Transverse colon (tissue), 4 donors: ENCODE measurements around the gene TRAPPC10. TPM values are rescaled to one million over a fixed set of nuclear protein-coding genes. Genes with fewer than 3 reads are reported as not detected.
"Not testable (repeated sequence)": the region's sequence is repeated elsewhere in the genome, so short reads cannot be mapped to it uniquely, and the experiment has no call there.

Source experiments
- DNase-seq: peaks from one replicate; pipeline ENCODE4 v3.0.0-alpha.2; 2019
- H3K27ac ChIP-seq, 4 donors: fragments of 200-600 bp; sonication (generic); 2 replicates each; pipeline ENCODE4 v1.5.1; 2016 to 2018; ENCODE audit warnings: inconsistent platforms in 4 of 4
- H3K27me3 ChIP-seq: fragments of 200-600 bp; sonication (generic); 2 replicates; pipeline ENCODE4 v1.5.1; 2017; ENCODE audit warnings: inconsistent platforms
- H3K36me3 ChIP-seq, 4 donors: fragments of 200-600 bp; sonication (generic); 2 replicates each; pipeline ENCODE4 v1.5.1; 2017 to 2019; ENCODE audit warnings: inconsistent platforms in 4 of 4
- H3K4me1 ChIP-seq, 4 donors: fragments of 200-600 bp; sonication (generic); 2 replicates each; pipeline ENCODE4 v1.5.1; 2017 to 2020; ENCODE audit warnings: inconsistent platforms in 4 of 4
- H3K4me3 ChIP-seq, 4 donors: fragments of 200-600 bp; sonication (generic); 1 replicate in 1 of 4; 2 replicates in 3 of 4; pipeline versions ENCODE4 v1.5.1 to v1.6.1; 2017 to 2019; ENCODE audit warnings: inconsistent platforms in 4 of 4
- H3K9me3 ChIP-seq, 2 donors: fragments of 200-600 bp; sonication (generic); 2 replicates each; pipeline ENCODE4 v1.5.1; 2017 to 2019; ENCODE audit warnings: inconsistent platforms in 2 of 2
- CTCF ChIP-seq, 5 experiments: fragments of 200-600 bp in 3 of 5; fragments of 450-650 bp in 2 of 5; sonication (generic) in 3 of 5; IDR thresholded peaks; 1 replicate in 2 of 5; 2 replicates in 3 of 5; pipeline ENCODE4 v1.5.1; 2016 to 2017; ENCODE audit warnings: antibody characterized with exemption in 5 of 5, inconsistent platforms in 3 of 5, mild to moderate bottlenecking in 2 of 5, moderate library complexity in 1 of 5
- EP300 ChIP-seq: sonication (generic); formaldehyde crosslinking; IDR thresholded peaks from one replicate; pipeline ENCODE4 v1.6.1; 2017; ENCODE audit warnings: antibody characterized with exemption, low read depth
- POLR2A ChIP-seq: fragments of 450-650 bp; IDR thresholded peaks from one replicate; pipeline ENCODE4 v1.6.1; 2016; ENCODE audit warnings: antibody characterized with exemption, mild to moderate bottlenecking, moderate library complexity
- POLR2AphosphoS5 ChIP-seq, 3 donors: sonication (generic); formaldehyde crosslinking; IDR thresholded peaks; one replicate each; pipeline ENCODE4 v1.6.1; 2016; ENCODE audit warnings: antibody characterized with exemption in 3 of 3
- WGBS, 2 donors: methylation state at CpG; one replicate each; pipeline ENCODE4 v1.1.5; 2018; ENCODE audit warnings: low coverage in 1 of 2; 5-methylcytosine and 5-hydroxymethylcytosine counted together
- in situ Hi-C, 4 donors: fragments of 200-750 bp; cut with MboI; loops; one replicate each; pipeline versions ENCODE4 v1.15.0 to v1.15.1; 2017; ENCODE audit warnings: low sequenced_read_pairs in 3 of 4, low pct_ligation_motif_present in 1 of 4, low pct_unique_long_range_greater_than_20kb in 1 of 4
- intact Hi-C: fragments of 100-400 bp; cut with DNase I; formaldehyde crosslinking; loops from one replicate; pipeline ENCODE4 v1.15.1; 2023; ENCODE audit warnings: low total_unique reads
- total RNA-seq, 4 donors: library from RNA; depleted of rRNA; stranded (reverse); fragments of >200 nt; gene quantifications; one replicate each; pipeline ENCODE4 v1.1.0, GENCODE V29; 2016

The TRAPPC10 gene
- total RNA-seq, 4 donors from 2014 or later, result 71.0 to 81.5 (median 79.8) TPM

GRCh38 chr21:44094832-44095231 lies 82.7 kb downstream of the TRAPPC10 start:
- WGBS, 2 donors, result 50 to 64% methylated on average over 1 of the region's 1 CpG

GRCh38 chr21:44098507-44098906 lies 86.4 kb downstream of the TRAPPC10 start:
- H3K27me3 ChIP-seq, DNase-seq, intact Hi-C loops, H3K9me3 ChIP-seq, in situ Hi-C loops, H3K4me3 ChIP-seq, H3K27ac ChIP-seq: not testable (repeated sequence)
- Histone ChIP-seq H3K4me1 (peaks cover 0 to 19% (median 9%) of the 10 kb centered on the region in 4 donors), H3K36me3 (peaks cover 0 to 12% (median 0%) of the 10 kb centered on the region in 4 donors)
- no CpG with 5 or more reads among the region's 6 CpGs for WGBS, 2 donors

More at GRCh38 chr21:44094832-44095231, 82.7 kb downstream of the TRAPPC10 start:
- Histone ChIP-seq H3K4me3 (no peak overlapping the region), H3K4me1 (peaks cover 0 to 56% (median 34%) of the 10 kb centered on the region in 4 donors), H3K9me3 (no peaks in the 10 kb centered on the region), H3K36me3 (peaks cover 0 to 16% (median 0%) of the 10 kb centered on the region in 4 donors), H3K27ac (peak overlapping the region in 3 of 4 donors; percentile 6 to 86 (median 26)), H3K27me3 (no peaks in the 10 kb centered on the region)
- no peak for TF ChIP-seq POLR2AphosphoS5 (IDR thresholded peaks at IDR 0.05)
- TF ChIP-seq CTCF (IDR thresholded peaks at IDR 0.05), result no peak
- TF ChIP-seq POLR2A, result no peak
- no peak for TF ChIP-seq EP300
- DNase-seq, result no peak
- intact Hi-C loops, result no loop called here
- in situ Hi-C loops, result no loop called here

- H3K4me3 ChIP-seq, H3K9me3 ChIP-seq, H3K27ac ChIP-seq, H3K27me3 ChIP-seq, intact Hi-C loops, DNase-seq, in situ Hi-C loops: not testable (repeated sequence)
- peaks cover 0 to 17% (median 8%) of the 10 kb centered on the region in 4 donors for H3K4me1 ChIP-seq
- H3K36me3 ChIP-seq, result peaks cover 0 to 12% (median 0%) of the 10 kb centered on the region in 4 donors
- WGBS, 2 donors, result no CpG with 5 or more reads among the region's 13 CpGs
Measured at GRCh38 chr21:44098964-44099363, 86.9 kb downstream of the TRAPPC10 start.

GRCh38 chr21:44107026-44107501 lies 95.0 kb downstream of the TRAPPC10 start, which contains the start of gene PWP2:
Gene PWP2, plus strand, starts transcription at chr21:44107399. Its CDS starts 18 bp downstream, at chr21:44107417.
- intact Hi-C loops, in situ Hi-C loops, H3K36me3 ChIP-seq, H3K4me1 ChIP-seq, H3K9me3 ChIP-seq, H3K27me3 ChIP-seq: not testable (repeated sequence)
- H3K4me3 ChIP-seq, result peak within 1 kb of the TSS in 3 of 4 donors; percentile 30 to 48 (median 39)
- WGBS, 2 donors, result no CpG with 5 or more reads among the region's 66 CpGs
- peak; percentile 41 for DNase-seq
- peak within 1 kb of the TSS; percentile 46 to 80 (median 70) for H3K27ac ChIP-seq

- DNase-seq, in situ Hi-C loops, intact Hi-C loops, H3K4me1 ChIP-seq, H3K36me3 ChIP-seq, H3K27me3 ChIP-seq, H3K9me3 ChIP-seq: not testable (repeated sequence)
- no CpG with 5 or more reads among the region's 31 CpGs for WGBS, 2 donors
- peak overlapping the region in 3 of 4 donors; percentile 46 to 80 (median 64) for H3K27ac ChIP-seq
- peak overlapping the region in 2 of 4 donors; percentile 30 to 39 for H3K4me3 ChIP-seq
Measured at GRCh38 chr21:44107589-44107988, 95.5 kb downstream of the TRAPPC10 start.

GRCh38 chr21:44113702-44114371 lies 101.7 kb downstream of the TRAPPC10 start:
- H3K4me3 ChIP-seq, H3K27me3 ChIP-seq, H3K4me1 ChIP-seq, DNase-seq, H3K27ac ChIP-seq, H3K36me3 ChIP-seq, in situ Hi-C loops, H3K9me3 ChIP-seq, intact Hi-C loops: not testable (repeated sequence)
- WGBS, 2 donors, result no CpG with 5 or more reads among the region's 33 CpGs

- intact Hi-C loops, H3K9me3 ChIP-seq, H3K36me3 ChIP-seq, H3K4me3 ChIP-seq, H3K27ac ChIP-seq, DNase-seq, H3K4me1 ChIP-seq, H3K27me3 ChIP-seq, in situ Hi-C loops: not testable (repeated sequence)
- WGBS, 2 donors, result no CpG with 5 or more reads among the region's 10 CpGs
Measured at GRCh38 chr21:44122131-44122530, 110.0 kb downstream of the TRAPPC10 start.

GRCh38 chr21:44127827-44128226 lies 115.7 kb downstream of the TRAPPC10 start:
- intact Hi-C loops, DNase-seq, H3K36me3 ChIP-seq, H3K27me3 ChIP-seq, H3K9me3 ChIP-seq, H3K4me3 ChIP-seq, H3K4me1 ChIP-seq, H3K27ac ChIP-seq, in situ Hi-C loops: not testable (repeated sequence)
- no CpG with 5 or more reads among the region's 19 CpGs for whole genome bisulfite sequencing, 2 donors

GRCh38 chr21:44133715-44134057 lies 121.6 kb downstream of the TRAPPC10 start:
- intact Hi-C loops, result not testable (repeated sequence)
- Histone ChIP-seq H3K4me3 (peak overlapping the region in 1 of 4 donors; percentile 22), H3K27ac (peak overlapping the region in 1 of 4 donors; percentile 70)

More at GRCh38 chr21:44133715-44134057, 121.6 kb downstream of the TRAPPC10 start:
- H3K27me3 ChIP-seq, H3K9me3 ChIP-seq, H3K4me1 ChIP-seq, H3K36me3 ChIP-seq, DNase-seq, in situ Hi-C loops: not testable (repeated sequence)
- no CpG with 5 or more reads among the region's 35 CpGs for WGBS, 2 donors
